HG02588 (cell line): ENCODE measurements around the gene PDLIM4.
A peak's percentile ranks its signal among the peaks of the same experiment; 100 is the strongest.

Source experiments
- ATAC-seq: cut with Tn5 transposase; IDR thresholded peaks from one replicate; pipeline ENCODE4 v1.9.1; 2021; ENCODE audit warnings: mild to moderate bottlenecking, moderate library complexity; ENCODE audit not compliant: unreplicated experiment

PDLIM4 gene

GRCh38 chr5:132280371-132281240 lies 23.1 kb downstream of the PDLIM4 start:
- ATAC-seq, result no peak

- ATAC-seq, result no peak
Observed at GRCh38 chr5:132281856-132282614, 24.5 kb downstream of the PDLIM4 start.

- ATAC-seq, result no peak
Observed at GRCh38 chr5:132283423-132284043, 26.0 kb downstream of the PDLIM4 start.

- ATAC-seq, result no peak
Observed at GRCh38 chr5:132289097-132289496, 31.6 kb downstream of the PDLIM4 start.

DNA sequence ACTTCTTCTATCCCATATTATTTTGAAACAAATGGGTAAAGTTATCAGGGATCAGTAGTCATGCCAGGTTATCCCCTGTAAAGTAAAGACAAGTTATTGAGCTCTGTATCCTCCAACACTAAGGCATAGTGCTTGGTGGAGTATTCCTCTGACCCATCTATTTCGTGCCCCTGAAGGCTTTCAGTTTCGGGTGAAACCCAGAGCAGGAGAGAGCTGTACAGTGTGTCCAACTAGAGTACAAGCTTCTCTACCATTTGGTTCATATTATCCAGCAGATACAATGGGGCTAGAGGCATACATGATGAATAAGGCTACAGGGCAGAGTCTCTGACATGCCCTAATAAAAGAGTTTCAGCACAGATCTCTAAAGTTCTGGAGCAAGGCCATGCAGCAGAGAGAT lies 33.5 kb downstream of the PDLIM4 start:
- ATAC-seq, result no peak

GRCh38 chr5:132293066-132293991 lies 35.8 kb downstream of the PDLIM4 start:
- ATAC-seq, result peak; percentile 46

GRCh38 chr5:132293992-132294727 lies 36.7 kb downstream of the PDLIM4 start, which contains the start of gene SLC22A4:
Gene SLC22A4 (plus strand): TSS chr5:132294394. CDS start chr5:132294617, 223 bp downstream.
- ATAC-seq, result peak; percentile 69

- no peak for ATAC-seq
Observed at GRCh38 chr5:132294728-132295504, 37.4 kb downstream of the PDLIM4 start.

DNA sequence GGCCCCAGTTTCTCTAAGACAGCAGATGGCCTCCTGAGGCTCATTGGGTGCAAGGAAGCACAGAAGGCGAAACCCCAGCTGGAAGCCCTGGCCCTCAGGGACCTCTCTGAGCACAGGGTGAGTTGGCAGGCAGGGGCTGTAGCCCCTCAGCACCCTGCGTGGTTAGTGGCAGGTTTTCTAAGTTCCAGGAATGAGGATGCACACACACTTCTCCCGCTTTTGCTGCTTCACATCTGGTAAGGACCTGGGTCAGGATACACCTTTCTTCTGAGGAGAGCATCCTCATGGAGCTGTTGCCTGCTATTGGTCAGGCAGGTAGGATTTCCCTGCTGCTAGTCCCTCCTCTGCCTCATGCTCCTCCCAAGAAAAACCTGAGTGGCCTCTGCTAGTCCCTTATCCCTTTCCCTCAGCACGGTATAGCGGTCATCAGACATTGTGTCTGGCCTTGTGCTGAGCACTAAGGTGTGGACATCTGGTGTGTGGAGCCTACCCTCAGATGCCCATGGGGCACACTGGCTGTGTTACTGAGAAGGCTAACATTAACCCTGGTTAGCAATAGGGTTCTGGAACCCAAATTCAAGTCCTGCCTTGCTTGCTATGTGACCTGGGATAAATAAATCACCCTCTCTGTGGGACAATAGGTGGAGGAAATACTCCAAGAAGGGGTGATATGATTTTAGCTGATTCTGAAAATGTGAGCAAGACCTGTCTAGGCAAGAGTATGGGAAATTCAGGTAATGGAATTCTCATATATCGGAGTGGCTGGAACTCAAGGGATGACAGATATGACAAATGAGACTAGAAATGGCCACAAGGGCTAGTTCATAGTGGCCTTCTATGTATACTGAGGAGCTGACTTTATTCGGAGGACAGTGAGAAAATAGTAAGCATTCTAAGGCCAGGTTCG lies 38.3 kb downstream of the PDLIM4 start:
- no peak for ATAC-seq

- no peak for ATAC-seq
Observed at GRCh38 chr5:132296412-132297016, 39.0 kb downstream of the PDLIM4 start.

DNA sequence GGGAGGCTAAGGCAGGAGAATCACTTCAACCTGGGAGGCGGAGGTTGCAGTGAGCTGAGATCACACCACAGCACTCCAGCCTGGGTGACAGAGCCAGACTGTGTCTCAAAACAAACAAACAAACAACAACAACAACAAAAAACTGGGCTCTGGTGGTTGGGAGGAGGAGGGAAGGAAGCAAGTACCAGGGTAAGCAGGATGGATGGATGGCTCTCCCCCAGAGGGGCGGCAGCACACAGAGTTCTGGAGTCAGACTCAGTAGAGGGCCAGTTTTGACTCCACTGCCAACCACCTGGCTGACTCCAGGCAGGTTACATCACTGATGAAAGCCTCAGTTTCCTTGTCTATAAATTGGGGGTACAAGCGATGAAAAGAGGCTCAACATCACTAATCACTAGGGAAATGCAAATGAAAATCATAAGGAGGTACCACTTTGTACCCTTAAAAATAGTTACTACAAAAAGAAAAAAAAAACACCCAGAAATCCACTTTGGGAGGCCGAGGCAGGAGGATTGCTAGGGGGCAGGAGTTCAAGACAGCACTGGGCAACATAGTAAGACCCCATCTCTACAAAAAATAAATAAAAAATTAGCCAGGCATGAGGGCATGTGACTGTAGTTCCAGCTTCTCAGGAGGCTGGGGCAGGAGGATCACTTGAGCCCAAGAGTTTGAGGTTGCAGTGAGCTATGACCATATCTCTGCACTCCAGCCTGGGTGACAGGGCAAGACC lies 39.9 kb downstream of the PDLIM4 start:
- no peak for ATAC-seq

DNA sequence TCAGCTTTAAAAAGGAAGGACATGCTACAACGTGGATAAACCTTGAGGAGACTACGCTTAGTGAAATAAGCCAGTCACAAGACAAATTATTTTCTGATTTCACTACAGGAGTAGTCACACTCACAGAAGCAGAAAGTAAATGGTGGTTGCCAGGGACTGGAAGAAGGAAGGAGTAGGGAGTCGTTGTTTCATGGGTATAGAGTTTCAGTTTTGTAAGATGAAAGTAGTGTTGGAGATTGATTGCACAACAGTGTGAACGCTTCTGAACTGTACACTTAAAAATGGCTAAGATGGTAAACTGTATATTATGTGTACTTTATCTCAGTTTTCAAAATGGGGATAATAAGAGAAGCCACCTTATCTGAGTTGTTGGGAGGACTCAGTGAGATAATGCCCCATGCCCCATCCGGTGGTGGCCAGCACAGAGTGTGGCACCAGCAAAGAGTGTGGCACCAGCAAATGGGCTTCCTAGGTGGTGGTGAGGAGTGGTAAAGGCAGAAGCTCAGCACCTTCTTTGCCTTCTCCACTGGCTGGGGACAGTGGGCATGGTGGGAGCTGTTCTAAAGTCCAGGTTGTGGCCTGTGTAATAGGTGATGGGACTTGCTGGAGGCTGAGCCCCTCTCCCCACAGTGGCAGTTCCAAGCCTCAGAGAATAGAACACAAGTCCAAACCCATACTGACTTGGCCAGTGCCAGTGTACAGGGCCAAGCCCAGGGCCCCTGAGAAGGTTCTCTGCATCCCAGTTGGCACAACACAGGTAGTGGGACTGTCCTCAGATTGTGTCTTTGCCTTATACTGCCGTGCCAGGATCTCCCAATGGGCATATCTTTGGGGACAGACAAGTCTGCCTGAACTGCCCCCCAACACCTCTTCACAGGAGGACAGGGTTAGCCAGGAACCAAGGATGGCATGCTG lies 41.1 kb downstream of the PDLIM4 start:
- ATAC-seq, result no peak

DNA sequence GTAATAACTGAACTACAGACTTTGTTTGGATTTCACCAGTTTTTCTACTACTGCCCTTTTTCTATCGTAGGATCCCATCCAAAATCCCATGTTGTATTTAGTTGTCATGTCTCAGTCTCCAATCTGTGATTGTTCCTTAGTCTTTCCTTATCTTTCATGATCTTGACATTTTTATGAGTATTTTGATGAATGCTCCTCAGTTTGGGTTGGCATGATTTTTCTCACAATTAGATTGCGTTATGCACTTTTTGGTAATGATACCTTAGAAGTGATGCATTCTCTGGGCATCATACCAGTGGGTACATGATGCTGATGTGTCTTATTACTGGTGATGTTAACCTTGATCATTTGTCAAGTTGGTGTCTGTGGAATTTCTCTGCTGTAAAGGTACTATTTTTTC lies 42.4 kb downstream of the PDLIM4 start:
- no peak for ATAC-seq

DNA sequence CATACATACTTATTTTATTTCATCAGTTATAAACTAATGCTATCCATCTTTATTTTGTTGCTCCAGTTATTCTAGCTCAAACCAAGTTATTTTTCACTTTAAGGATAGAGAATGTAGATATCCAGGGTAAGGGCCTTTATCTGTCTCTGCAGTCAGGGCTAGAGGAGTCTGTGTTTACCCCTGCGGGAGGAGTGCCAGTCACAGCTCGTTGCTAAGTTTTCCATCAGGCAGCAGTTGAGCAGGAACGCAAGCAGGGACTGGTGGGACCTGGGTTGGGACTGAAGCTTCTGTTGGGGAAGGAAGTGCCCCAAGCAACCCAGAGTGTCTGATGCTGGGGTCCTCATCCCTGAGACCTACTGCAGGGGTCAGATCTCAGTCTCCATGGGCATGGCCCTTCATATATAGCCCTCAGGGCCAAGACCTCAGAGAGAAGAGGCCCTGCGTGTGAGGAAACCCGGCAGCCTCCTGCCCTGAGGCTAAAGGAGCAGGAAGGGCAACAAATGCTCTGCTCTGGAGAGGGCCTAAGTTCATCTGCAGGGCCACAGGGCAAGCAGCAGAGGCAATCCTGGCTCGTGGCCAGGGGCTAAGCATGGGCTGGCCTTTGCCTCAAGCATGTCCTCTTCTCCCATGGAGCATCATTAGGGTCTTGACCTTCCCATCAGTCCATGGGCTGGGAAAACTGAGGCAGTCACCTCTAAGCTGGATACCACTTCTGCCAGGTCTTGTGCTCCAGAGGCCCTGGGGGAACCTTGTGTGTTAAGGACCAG lies 43.3 kb downstream of the PDLIM4 start:
- no peak for ATAC-seq
